Karpas-422 (cell line): ENCODE measurements around the gene MINAR1. TPM values are rescaled to one million over a fixed set of nuclear protein-coding genes. Genes with fewer than 3 reads are reported as not detected.

Experiments
- DNase-seq: peaks from one replicate; pipeline ENCODE4 v3.0.0-alpha.2; 2015
- H2AFZ ChIP-seq: fragments of 200-600 bp; sonication (generic); 2 replicates; pipeline ENCODE4 v1.6.1; 2014; ENCODE audit warnings: antibody characterized with exemption, low read length, mixed read lengths
- H3K27ac ChIP-seq: fragments of 200-600 bp; sonication (generic); 2 replicates; pipeline ENCODE4 v1.5.1; 2014; ENCODE audit warnings: mild to moderate bottlenecking, low read length, moderate library complexity
- H3K27me3 ChIP-seq: fragments of 200-600 bp; sonication (generic); 2 replicates; pipeline ENCODE4 v1.6.1; 2014; ENCODE audit warnings: low read length, mixed read lengths
- H3K36me3 ChIP-seq: fragments of 200-600 bp; sonication (generic); 2 replicates; pipeline ENCODE4 v1.6.1; 2014; ENCODE audit warnings: low read length, mixed read lengths; ENCODE audit not compliant: insufficient read depth
- H3K4me1 ChIP-seq: fragments of 200-600 bp; sonication (generic); 2 replicates; pipeline ENCODE4 v1.6.1; 2014; ENCODE audit warnings: mild to moderate bottlenecking, low read length, mixed read lengths
- H3K4me2 ChIP-seq: fragments of 200-600 bp; sonication (generic); 2 replicates; pipeline ENCODE4 v1.6.1; 2014; ENCODE audit warnings: low read length, low read depth, mild to moderate bottlenecking; ENCODE audit not compliant: poor library complexity, severe bottlenecking
- H3K4me3 ChIP-seq: fragments of 200-600 bp; sonication (generic); 2 replicates; pipeline ENCODE4 v1.5.1; 2014; ENCODE audit warnings: mild to moderate bottlenecking, antibody characterized with exemption, low read length, mixed read lengths
- H3K79me2 ChIP-seq: fragments of 200-600 bp; sonication (generic); 2 replicates; pipeline ENCODE4 v1.6.1; 2014; ENCODE audit warnings: mild to moderate bottlenecking, low read length, mixed read lengths
- H3K9ac ChIP-seq: fragments of 200-600 bp; sonication (generic); 2 replicates; pipeline ENCODE4 v1.6.0; 2014; ENCODE audit warnings: low read length
- H3K9me2 ChIP-seq: fragments of 200-600 bp; sonication (generic), shearing (Covaris generic); replicated peaks from 2 replicates; pipeline ENCODE4 v1.6.0; 2014; ENCODE audit warnings: mild to moderate bottlenecking, low read length, moderate library complexity; ENCODE audit not compliant: insufficient read depth
- H3K9me3 ChIP-seq: fragments of 300-700, 200-600 bp; sonication (generic); 2 replicates; pipeline ENCODE4 v1.6.1; 2014; ENCODE audit warnings: low read length, mixed read lengths
- H4K20me1 ChIP-seq: fragments of 200-600 bp; sonication (generic); 2 replicates; pipeline ENCODE4 v1.6.1; 2014; ENCODE audit warnings: mild to moderate bottlenecking, antibody characterized with exemption, low read length, low read depth; ENCODE audit not compliant: insufficient read depth
- total RNA-seq: library from RNA; depleted of rRNA; stranded (reverse); fragments of >200 nt; shearing (Covaris generic); gene quantifications from 2 replicates; pipeline ENCODE4 v1.2.3, GENCODE V29; 2014; ENCODE audit warnings: low replicate concordance

The MINAR1 gene
- total RNA-seq, 1 experiment from 2014 or later, result 3.8 TPM

DNA sequence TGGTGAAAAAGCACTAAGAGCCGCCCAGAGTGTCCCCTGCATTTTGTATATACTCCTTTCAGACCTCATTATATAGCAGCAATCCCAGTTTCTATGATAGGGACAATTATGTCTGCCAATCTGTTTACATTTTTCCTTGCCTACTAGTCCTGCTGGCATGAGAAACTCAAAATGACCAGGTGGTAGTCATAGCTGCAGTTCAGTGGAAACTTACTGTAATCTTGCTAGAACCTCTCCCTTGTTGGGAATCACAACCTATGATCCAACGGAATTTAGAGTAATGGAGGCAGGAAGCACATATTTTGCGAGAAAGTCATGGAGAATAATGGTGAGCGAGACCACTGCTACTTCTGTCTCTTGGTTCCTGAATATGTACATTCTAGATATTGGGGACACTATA is 28.6 kb upstream of the MINAR1 start:
- no peaks in the 10 kb centered on the region for H3K36me3 ChIP-seq
- no peak overlapping the region for H3K4me2 ChIP-seq
- no peak overlapping the region for H2AFZ ChIP-seq
- no peak overlapping the region for H3K4me3 ChIP-seq
- H3K9ac ChIP-seq, result no peak overlapping the region
- H3K4me1 ChIP-seq, result no peaks in the 10 kb centered on the region
- no peaks in the 10 kb centered on the region; the same call in 1 of the 2 replicates for H4K20me1 ChIP-seq
- no peaks in the 10 kb centered on the region for H3K27me3 ChIP-seq
- no peak overlapping the region for H3K27ac ChIP-seq
- DNase-seq, result no peak
- no peaks in the 10 kb centered on the region for H3K79me2 ChIP-seq
- H3K9me2 ChIP-seq, result no peaks in the 10 kb centered on the region
- no peaks in the 10 kb centered on the region for H3K9me3 ChIP-seq

DNA sequence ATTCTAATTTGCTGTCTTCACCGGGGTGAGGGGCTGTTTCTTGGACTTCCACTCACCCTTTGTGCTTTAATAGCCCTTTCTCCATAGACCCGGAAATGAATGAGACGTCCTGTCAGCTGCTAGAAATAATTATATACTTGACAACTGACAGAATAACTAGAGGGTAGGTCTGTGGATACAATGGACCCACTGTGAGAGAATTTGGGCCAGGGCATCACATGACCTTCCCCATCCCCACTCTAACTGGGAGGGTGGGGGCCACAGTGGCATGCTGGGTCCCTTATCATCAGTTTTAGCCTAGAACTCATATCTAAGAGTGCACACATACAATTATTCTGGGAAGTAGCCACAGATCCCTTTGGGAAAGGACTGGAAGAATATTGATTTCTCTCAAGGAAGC is 25.9 kb upstream of the MINAR1 start:
- no peak overlapping the region for H2AFZ ChIP-seq
- no peaks in the 10 kb centered on the region for H3K36me3 ChIP-seq
- DNase-seq, result no peak

DNA sequence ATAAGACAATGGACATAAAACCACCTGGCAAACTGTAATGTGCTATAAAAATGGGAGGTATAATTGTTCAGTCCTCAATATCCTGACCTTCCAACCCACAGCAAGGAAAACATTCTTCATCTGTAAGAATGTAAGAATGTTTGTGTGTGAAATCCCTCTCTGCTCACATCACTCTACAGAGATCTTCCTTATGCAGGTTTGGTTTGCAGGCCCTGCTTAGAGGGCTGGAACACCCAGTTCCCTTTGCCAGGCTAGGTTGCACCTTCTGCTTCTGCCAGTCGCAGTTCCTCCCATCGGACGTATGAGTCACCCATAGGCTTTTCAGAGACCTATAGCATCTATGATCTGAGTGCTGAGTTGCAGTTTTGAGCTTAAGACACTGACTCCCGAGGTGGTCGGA is 24.1 kb upstream of the MINAR1 start:
- no peak for DNase-seq
- H2AFZ ChIP-seq, result no peak overlapping the region
- H3K36me3 ChIP-seq, result no peaks in the 10 kb centered on the region
- H3K9me2 ChIP-seq, result no peaks in the 10 kb centered on the region
- H3K79me2 ChIP-seq, result no peaks in the 10 kb centered on the region
- H3K4me3 ChIP-seq, result no peak overlapping the region
- H3K27me3 ChIP-seq, result no peaks in the 10 kb centered on the region
- no peak overlapping the region for H3K9ac ChIP-seq
- H3K27ac ChIP-seq, result no peak overlapping the region
- H3K4me1 ChIP-seq, result no peaks in the 10 kb centered on the region
- H3K4me2 ChIP-seq, result no peak overlapping the region
- H4K20me1 ChIP-seq, result no peaks in the 10 kb centered on the region
- H3K9me3 ChIP-seq, result no peaks in the 10 kb centered on the region

More for the DNA sequence above, 25.9 kb upstream of the MINAR1 start:
- Histone ChIP-seq H3K9me2 (no peaks in the 10 kb centered on the region), H3K27me3 (no peaks in the 10 kb centered on the region), H3K4me3 (no peak overlapping the region), H3K4me1 (no peaks in the 10 kb centered on the region), H3K9me3 (no peaks in the 10 kb centered on the region), H3K79me2 (no peaks in the 10 kb centered on the region), H3K4me2 (no peak overlapping the region), H3K27ac (no peak overlapping the region), H3K9ac (no peak overlapping the region), H4K20me1 (no peaks in the 10 kb centered on the region)

DNA sequence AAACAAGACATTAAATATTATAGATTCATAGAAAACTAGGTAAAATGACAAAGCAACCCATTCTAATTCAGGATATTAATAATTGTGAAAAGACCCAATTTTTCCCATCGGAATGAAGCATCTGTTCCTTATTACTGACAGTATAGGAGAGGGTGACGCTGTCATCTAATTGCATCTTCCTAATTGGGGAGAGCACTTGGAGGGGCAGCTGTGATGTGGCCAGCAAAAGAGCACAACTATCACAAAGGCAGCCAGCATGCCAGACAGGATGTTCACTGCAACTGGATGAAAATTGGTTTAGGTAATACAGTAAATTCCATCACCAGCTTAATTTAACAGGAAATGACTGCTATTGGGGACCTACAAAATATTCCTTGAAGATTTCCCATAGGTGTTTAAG is 21.9 kb upstream of the MINAR1 start:
- Histone ChIP-seq H3K9me2 (no peaks in the 10 kb centered on the region), H3K4me2 (no peak overlapping the region), H3K4me1 (no peaks in the 10 kb centered on the region), H4K20me1 (no peaks in the 10 kb centered on the region), H3K79me2 (no peaks in the 10 kb centered on the region), H3K27me3 (no peaks in the 10 kb centered on the region), H3K9me3 (no peaks in the 10 kb centered on the region), H2AFZ (no peak overlapping the region), H3K27ac (no peak overlapping the region), H3K9ac (no peak overlapping the region), H3K36me3 (no peaks in the 10 kb centered on the region), H3K4me3 (no peak overlapping the region)
- DNase-seq, result no peak

DNA sequence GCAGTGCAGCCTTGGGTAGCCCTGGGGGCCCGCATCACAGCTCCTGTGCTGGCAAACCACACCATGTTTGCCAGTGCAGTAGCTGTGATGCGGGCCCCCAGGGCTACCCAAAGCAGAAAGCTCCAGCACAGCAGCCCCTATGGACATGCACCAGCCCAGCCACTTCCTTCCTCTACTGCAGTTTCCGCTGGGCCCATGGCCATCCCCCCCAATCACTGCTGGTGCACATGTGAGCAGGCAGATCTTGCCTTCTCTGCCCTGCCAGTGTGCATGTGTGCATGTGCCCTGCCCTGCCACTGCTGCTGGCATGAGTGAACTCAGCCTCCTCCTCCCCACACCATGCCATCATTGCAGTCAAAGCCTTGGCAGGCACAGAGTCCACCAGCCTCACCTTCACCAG is 20.1 kb upstream of the MINAR1 start:
- Histone ChIP-seq H3K9ac (no peak overlapping the region), H3K27ac (no peak overlapping the region), H2AFZ (no peak overlapping the region), H3K4me3 (no peak overlapping the region), H3K4me2 (no peak overlapping the region), H3K79me2 (no peaks in the 10 kb centered on the region), H3K9me3 (no peaks in the 10 kb centered on the region), H3K9me2 (no peaks in the 10 kb centered on the region), H4K20me1 (no peaks in the 10 kb centered on the region), H3K4me1 (peaks cover 4% of the 10 kb centered on the region), H3K27me3 (no peaks in the 10 kb centered on the region), H3K36me3 (no peaks in the 10 kb centered on the region)
- DNase-seq, result no peak

DNA sequence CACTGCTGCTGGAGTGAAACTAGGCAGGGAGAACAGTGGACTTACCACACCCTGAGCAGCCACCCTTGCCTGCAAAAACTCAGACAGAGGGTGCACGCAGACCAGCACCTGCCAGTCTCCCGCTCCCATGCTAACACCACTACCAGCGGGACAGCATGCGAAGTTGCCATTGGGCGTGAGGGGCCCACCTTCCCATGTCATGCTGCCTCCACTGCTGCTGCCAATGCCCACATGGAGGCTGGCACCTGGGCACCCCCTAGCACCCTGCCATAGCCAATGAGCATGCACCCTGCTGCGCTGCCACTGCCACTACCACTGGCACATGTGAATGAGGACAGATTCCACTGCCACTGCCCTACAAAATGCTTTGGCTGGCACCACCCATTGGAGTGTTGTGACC is 19.7 kb upstream of the MINAR1 start:
- H3K79me2 ChIP-seq, result no peaks in the 10 kb centered on the region
- H2AFZ ChIP-seq, result no peak overlapping the region
- H3K4me1 ChIP-seq, result peaks cover 4% of the 10 kb centered on the region
- no peak overlapping the region for H3K4me3 ChIP-seq
- H3K36me3 ChIP-seq, result no peaks in the 10 kb centered on the region
- no peaks in the 10 kb centered on the region for H3K9me3 ChIP-seq
- no peaks in the 10 kb centered on the region for H3K9me2 ChIP-seq
- H4K20me1 ChIP-seq, result no peaks in the 10 kb centered on the region
- no peak overlapping the region for H3K4me2 ChIP-seq
- no peaks in the 10 kb centered on the region for H3K27me3 ChIP-seq
- DNase-seq, result no peak
- no peak overlapping the region for H3K9ac ChIP-seq
- no peak overlapping the region for H3K27ac ChIP-seq

DNA sequence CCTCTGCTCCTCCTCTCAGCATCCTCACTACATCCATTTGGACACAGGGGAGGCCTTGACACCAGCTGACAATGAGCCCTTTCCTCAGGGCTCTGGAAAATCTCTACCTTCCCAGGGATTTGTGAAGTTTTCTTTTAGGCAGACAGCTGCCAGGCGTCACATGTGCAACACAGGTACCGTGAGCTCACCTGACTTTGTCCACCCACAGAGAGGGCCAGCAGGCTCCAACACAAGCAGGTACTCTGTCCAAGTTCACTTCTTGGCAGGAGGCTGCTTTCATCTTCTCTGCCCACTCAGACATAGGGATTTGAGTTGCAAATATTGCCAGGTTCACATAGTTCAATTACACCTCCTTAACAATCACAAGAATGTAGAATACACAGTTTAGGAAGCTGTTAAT is 15.3 kb upstream of the MINAR1 start:
- no peaks in the 10 kb centered on the region for H3K9me3 ChIP-seq
- no peaks in the 10 kb centered on the region for H3K27me3 ChIP-seq
- H3K79me2 ChIP-seq, result no peaks in the 10 kb centered on the region
- H3K27ac ChIP-seq, result no peak overlapping the region
- no peaks in the 10 kb centered on the region for H3K36me3 ChIP-seq
- H3K9ac ChIP-seq, result no peak overlapping the region
- no peak for DNase-seq
- H3K4me1 ChIP-seq, result peaks cover 4% of the 10 kb centered on the region
- H4K20me1 ChIP-seq, result no peaks in the 10 kb centered on the region
- no peak overlapping the region for H3K4me3 ChIP-seq
- no peak overlapping the region for H3K4me2 ChIP-seq
- H3K9me2 ChIP-seq, result no peaks in the 10 kb centered on the region
- no peak overlapping the region for H2AFZ ChIP-seq

DNA sequence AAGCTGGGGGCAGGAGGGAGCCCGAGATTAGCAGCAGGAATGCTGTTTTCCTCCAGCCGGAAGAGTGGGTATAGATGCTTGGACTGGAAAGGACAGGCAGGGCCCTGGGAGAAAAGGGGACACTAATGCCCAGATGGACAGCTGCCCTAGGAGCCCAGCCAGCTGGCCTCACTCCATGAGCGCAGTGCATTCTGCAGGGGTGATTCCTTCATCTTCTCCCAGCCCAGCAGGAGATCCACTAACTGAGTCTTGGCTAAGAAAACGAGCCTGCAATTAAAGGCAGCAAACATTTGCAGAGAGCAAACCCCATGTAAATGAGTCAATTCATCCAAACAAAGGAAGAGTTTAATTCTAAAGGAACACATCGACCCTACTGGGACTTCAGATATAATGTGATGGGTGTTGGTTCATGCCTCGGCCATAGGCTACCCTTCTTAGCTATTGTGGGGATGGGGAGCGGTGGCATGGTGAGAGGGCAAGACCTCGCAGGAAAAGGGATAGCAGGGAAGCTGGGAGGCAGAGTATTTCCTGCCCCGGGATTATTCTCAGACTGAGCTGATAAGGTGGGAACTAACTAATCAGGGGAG is 13.3 kb upstream of the MINAR1 start:
- Histone ChIP-seq H3K79me2 (no peaks in the 10 kb centered on the region), H3K27ac (no peak overlapping the region), H2AFZ (no peak overlapping the region), H3K9me3 (no peaks in the 10 kb centered on the region), H3K4me2 (no peak overlapping the region), H3K4me3 (no peak overlapping the region), H3K36me3 (no peaks in the 10 kb centered on the region), H3K4me1 (peaks cover 4% of the 10 kb centered on the region), H3K9me2 (no peaks in the 10 kb centered on the region), H3K9ac (no peak overlapping the region), H3K27me3 (no peaks in the 10 kb centered on the region), H4K20me1 (no peaks in the 10 kb centered on the region)
- DNase-seq, result no peak
